ENCODE data around the gene MTRFR. TPM values are rescaled to one million over a fixed set of nuclear protein-coding genes. Genes with fewer than 3 reads are reported as not detected.

MTRFR gene
- total and polyA plus RNA-seq, 2 donors = 46.0 to 49.1 TPM

DNA sequence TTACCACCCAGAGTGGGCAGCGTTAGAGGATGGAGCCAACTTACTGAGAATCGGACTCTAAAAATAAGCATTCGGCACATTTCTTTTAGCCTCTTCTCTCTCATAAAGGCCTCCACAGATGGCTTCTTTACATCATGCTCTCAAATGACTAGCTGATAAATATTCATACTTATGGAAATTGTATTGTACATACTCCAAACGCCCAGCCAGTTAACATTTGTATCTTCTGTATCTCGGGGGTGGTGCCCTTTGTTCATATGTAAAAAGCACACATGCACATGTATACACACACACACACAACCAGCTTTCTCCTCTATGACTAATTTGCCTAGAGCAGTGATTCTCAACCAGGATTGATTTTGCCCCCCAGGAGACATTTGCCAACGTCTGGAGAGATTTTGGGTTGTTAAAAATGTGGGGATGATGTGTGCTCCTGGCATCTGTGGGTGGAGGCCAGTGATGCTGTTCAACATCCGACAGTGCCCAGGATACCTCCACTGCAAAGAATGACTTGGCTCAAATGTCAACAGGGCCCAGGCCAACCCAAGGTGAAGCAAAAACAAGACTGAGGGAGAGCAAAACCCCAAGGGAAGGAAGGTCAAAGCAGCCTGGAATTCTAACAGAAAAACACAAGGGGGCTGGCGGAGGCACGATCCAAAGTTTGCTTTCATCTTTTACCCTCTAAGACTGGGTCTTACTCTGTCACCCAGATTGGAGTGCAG, 53.6 kb downstream of the MTRFR start:
- no peaks in the 10 kb centered on the region for H3K9me3 ChIP-seq (ENCODE audit: control insufficient read depth in 2 of 2, insufficient read depth in 1 of 2, low read length in 1 of 2)
- no peaks in the 10 kb centered on the region for H3K4me1 ChIP-seq (ENCODE audit: control insufficient read depth in 2 of 2, insufficient read depth in 2 of 2, low read length in 2 of 2)
- DNase-seq (ENCODE audit: low read depth in 6 of 9, low spot score in 9 of 9) = no peak
- H3K36me3 ChIP-seq (ENCODE audit: control insufficient read depth in 2 of 2, insufficient read depth in 2 of 2, low read length in 1 of 2) = peaks cover 18 to 29% of the 10 kb centered on the region in 2 donors
- no peak overlapping the region for H3K4me3 ChIP-seq (ENCODE audit: low read length in 2 of 2)
- H3K27me3 ChIP-seq (ENCODE audit: control insufficient read depth in 2 of 2, insufficient read depth in 1 of 2, low read length in 1 of 2) = no peaks in the 10 kb centered on the region
- 94% methylated on average over 9 of the region's 9 CpGs for WGBS
- no peak overlapping the region for H3K27ac ChIP-seq (ENCODE audit: low read depth in 1 of 2, low read length in 1 of 2)

DNA sequence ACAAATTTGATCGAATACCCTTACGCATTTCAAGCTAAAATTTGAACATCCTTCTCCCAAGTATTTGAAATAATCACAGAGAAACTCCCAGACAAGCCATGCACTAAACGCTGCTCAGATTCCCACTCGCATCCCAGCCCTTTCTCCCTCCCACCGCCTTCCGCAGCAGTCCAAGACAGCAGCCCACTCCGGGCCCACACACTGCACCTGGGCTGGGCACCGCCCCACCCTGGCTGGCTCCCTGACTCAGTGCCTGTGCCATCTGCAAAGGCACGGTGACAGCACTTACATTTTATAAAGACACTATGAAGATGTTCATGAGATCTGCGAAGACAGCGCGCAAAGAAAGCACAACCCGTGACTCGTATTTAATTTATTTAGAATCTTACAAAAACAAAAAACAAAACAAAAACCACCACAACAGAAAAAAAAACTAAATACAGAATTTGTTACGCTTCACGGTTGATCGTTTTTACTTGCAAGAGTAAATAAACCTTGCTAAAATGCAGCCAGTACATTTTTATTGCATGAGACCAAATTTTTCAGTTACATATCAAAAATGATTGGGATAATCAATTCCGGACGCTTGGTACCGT, 55.6 kb downstream of the MTRFR start:
- DNase-seq (ENCODE audit: low read depth in 6 of 9, low spot score in 9 of 9) = no peak
- Histone ChIP-seq H3K27ac (ENCODE audit: low read depth in 1 of 2, low read length in 1 of 2) (no peak overlapping the region), H3K9me3 (ENCODE audit: control insufficient read depth in 2 of 2, insufficient read depth in 1 of 2, low read length in 1 of 2) (no peaks in the 10 kb centered on the region), H3K4me1 (ENCODE audit: control insufficient read depth in 2 of 2, insufficient read depth in 2 of 2, low read length in 2 of 2) (no peaks in the 10 kb centered on the region), H3K4me3 (ENCODE audit: low read length in 2 of 2) (no peak overlapping the region), H3K36me3 (ENCODE audit: control insufficient read depth in 2 of 2, insufficient read depth in 2 of 2, low read length in 1 of 2) (peaks cover 33 to 48% of the 10 kb centered on the region in 2 donors), H3K27me3 (ENCODE audit: control insufficient read depth in 2 of 2, insufficient read depth in 1 of 2, low read length in 1 of 2) (no peaks in the 10 kb centered on the region)
- WGBS = 98% methylated on average over 20 of the region's 20 CpGs

DNA sequence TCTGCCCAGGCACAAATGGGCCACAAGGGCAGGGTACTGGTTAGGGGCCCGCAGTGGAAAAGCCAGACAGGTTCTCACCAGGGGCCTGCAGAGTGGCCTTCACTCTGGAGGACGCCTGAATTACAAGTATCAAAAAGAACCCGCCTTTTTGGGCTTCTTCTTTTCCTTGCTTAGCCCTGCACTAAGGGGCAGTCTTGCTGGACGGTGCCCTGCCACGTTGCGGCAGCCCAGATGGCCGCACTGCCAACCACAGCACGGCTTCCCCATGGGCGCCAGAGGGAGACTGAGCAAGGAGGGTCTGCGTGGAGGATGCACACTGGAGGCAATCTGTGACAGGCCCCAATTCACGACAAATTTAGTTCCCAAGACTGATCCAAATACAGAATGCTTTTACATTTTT, 56.7 kb downstream of the MTRFR start:
- no peak overlapping the region for H3K27ac ChIP-seq (ENCODE audit: low read depth in 1 of 2, low read length in 1 of 2)
- no peak for DNase-seq (ENCODE audit: low read depth in 6 of 9, low spot score in 9 of 9)
- WGBS = 99% methylated on average over 11 of the region's 11 CpGs
- no peaks in the 10 kb centered on the region for H3K4me1 ChIP-seq (ENCODE audit: control insufficient read depth in 2 of 2, insufficient read depth in 2 of 2, low read length in 2 of 2)
- no peak overlapping the region for H3K4me3 ChIP-seq (ENCODE audit: low read length in 2 of 2)
- peaks cover 37 to 55% of the 10 kb centered on the region in 2 donors for H3K36me3 ChIP-seq (ENCODE audit: control insufficient read depth in 2 of 2, insufficient read depth in 2 of 2, low read length in 1 of 2)
- H3K27me3 ChIP-seq (ENCODE audit: control insufficient read depth in 2 of 2, insufficient read depth in 1 of 2, low read length in 1 of 2) = no peaks in the 10 kb centered on the region
- H3K9me3 ChIP-seq (ENCODE audit: control insufficient read depth in 2 of 2, insufficient read depth in 1 of 2, low read length in 1 of 2) = no peaks in the 10 kb centered on the region

DNA sequence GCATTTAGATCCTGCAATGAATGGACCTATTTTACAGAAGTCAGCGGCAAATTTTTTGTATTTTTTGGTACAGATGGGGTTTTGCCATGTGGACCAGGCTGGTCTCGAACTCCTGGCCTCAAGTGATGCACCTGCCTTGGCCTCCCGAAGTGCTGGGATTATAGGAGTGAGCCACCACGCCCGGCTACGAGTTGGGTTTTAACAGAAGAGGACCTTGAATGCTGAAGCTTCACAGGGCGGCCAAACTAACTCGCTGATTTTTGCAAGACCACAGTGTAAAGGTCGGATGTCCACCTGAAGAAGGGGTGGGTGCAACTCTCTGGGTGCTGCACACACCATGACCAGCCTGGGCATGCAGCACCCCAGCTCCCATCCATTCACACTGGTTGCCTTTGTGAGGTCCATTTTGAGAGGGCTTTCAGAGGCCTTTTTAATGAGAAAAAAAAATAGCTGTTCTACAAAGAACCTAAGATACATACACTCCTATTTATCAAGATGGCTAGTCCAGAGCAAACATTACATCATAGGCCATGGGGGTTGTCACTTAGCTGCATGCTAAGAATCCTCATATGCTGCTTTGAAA, 60.0 kb downstream of the MTRFR start:
- Histone ChIP-seq H3K27me3 (ENCODE audit: control insufficient read depth in 2 of 2, insufficient read depth in 1 of 2, low read length in 1 of 2) (no peaks in the 10 kb centered on the region), H3K4me1 (ENCODE audit: control insufficient read depth in 2 of 2, insufficient read depth in 2 of 2, low read length in 2 of 2) (no peaks in the 10 kb centered on the region), H3K36me3 (ENCODE audit: control insufficient read depth in 2 of 2, insufficient read depth in 2 of 2, low read length in 1 of 2) (peaks cover 48 to 83% of the 10 kb centered on the region in 2 donors), H3K4me3 (ENCODE audit: low read length in 2 of 2) (no peak overlapping the region), H3K27ac (ENCODE audit: low read depth in 1 of 2, low read length in 1 of 2) (no peak overlapping the region), H3K9me3 (ENCODE audit: control insufficient read depth in 2 of 2, insufficient read depth in 1 of 2, low read length in 1 of 2) (no peaks in the 10 kb centered on the region)
- no peak for DNase-seq (ENCODE audit: low read depth in 6 of 9, low spot score in 9 of 9)
- 97% methylated on average over 9 of the region's 9 CpGs for WGBS

DNA sequence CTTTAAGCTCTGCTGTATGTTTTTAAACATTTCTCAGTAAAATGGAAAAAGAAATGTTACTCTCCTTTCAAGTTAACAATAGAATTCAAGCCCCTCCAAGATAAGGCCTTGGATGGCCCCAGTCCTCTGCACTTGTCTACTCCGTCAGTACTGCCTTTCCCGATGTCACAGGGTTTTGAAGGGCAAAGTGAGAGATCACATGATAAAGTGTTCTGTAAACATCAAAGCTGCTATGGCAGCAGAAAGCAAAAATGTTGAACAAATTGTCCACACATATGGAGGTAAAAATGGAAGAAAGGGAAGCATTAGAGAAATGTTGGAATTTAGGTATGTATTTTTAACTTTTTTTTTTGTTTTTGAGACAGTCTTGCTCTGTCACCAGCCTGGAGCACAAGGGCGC, 71.9 kb downstream of the MTRFR start:
- peaks cover 63 to 88% of the 10 kb centered on the region in 2 donors for H3K36me3 ChIP-seq (ENCODE audit: control insufficient read depth in 2 of 2, insufficient read depth in 2 of 2, low read length in 1 of 2)
- no peaks in the 10 kb centered on the region for H3K9me3 ChIP-seq (ENCODE audit: control insufficient read depth in 2 of 2, insufficient read depth in 1 of 2, low read length in 1 of 2)
- no peak for DNase-seq (ENCODE audit: low read depth in 6 of 9, low spot score in 9 of 9)
- H3K4me3 ChIP-seq (ENCODE audit: low read length in 2 of 2) = no peak overlapping the region
- 95% methylated on average over 3 of the region's 3 CpGs for WGBS
- no peaks in the 10 kb centered on the region for H3K27me3 ChIP-seq (ENCODE audit: control insufficient read depth in 2 of 2, insufficient read depth in 1 of 2, low read length in 1 of 2)
- H3K4me1 ChIP-seq (ENCODE audit: control insufficient read depth in 2 of 2, insufficient read depth in 2 of 2, low read length in 2 of 2) = no peaks in the 10 kb centered on the region
- H3K27ac ChIP-seq (ENCODE audit: low read depth in 1 of 2, low read length in 1 of 2) = no peak overlapping the region

DNA sequence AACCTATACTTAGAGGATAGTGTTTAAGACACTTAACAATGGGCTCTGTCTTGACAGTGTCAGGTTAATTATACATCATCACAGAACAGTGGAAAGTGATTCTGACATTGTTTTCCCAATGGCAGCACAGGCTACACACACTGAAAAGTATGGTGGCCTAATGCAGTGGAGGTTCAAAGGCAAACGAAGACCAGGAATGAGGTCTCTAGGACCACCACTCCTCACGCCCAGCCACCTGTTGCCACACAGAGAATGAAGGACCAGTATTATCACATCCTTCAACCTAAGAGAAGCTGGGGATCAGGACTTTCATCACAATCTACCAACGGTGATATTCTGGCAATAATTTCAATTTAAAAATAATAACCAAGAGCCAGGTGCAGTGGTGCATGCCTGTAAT, 73.0 kb downstream of the MTRFR start:
- H3K27me3 ChIP-seq (ENCODE audit: control insufficient read depth in 2 of 2, insufficient read depth in 1 of 2, low read length in 1 of 2) = no peaks in the 10 kb centered on the region
- no peak overlapping the region for H3K27ac ChIP-seq (ENCODE audit: low read depth in 1 of 2, low read length in 1 of 2)
- WGBS = 99% methylated on average over 3 of the region's 3 CpGs
- H3K4me1 ChIP-seq (ENCODE audit: control insufficient read depth in 2 of 2, insufficient read depth in 2 of 2, low read length in 2 of 2) = no peaks in the 10 kb centered on the region
- H3K9me3 ChIP-seq (ENCODE audit: control insufficient read depth in 2 of 2, insufficient read depth in 1 of 2, low read length in 1 of 2) = no peaks in the 10 kb centered on the region
- no peak overlapping the region for H3K4me3 ChIP-seq (ENCODE audit: low read length in 2 of 2)
- no peak for DNase-seq (ENCODE audit: low read depth in 6 of 9, low spot score in 9 of 9)
- H3K36me3 ChIP-seq (ENCODE audit: control insufficient read depth in 2 of 2, insufficient read depth in 2 of 2, low read length in 1 of 2) = peaks cover 65 to 89% of the 10 kb centered on the region in 2 donors

Other genes starting within 250 kb of the MTRFR start
- 55.9 TPM for gene PITPNM2, start 82.3 kb upstream of the MTRFR start, total RNA-seq
- gene PITPNM2, start 82.3 kb upstream of the MTRFR start, polyA plus RNA-seq = 56.8 TPM
- gene MPHOSPH9, start 295 bp upstream of the MTRFR start, total RNA-seq = 106 TPM
- 25.5 TPM for gene MPHOSPH9, start 295 bp upstream of the MTRFR start, polyA plus RNA-seq
- 105 TPM for gene CDK2AP1, start 38.4 kb downstream of the MTRFR start, total RNA-seq
- gene CDK2AP1, start 38.4 kb downstream of the MTRFR start, polyA plus RNA-seq = 141 TPM
- 22.9 TPM for gene SBNO1, start 131.4 kb downstream of the MTRFR start, total RNA-seq
- 7.7 TPM for gene SBNO1, start 131.4 kb downstream of the MTRFR start, polyA plus RNA-seq
- 27.3 TPM for gene KMT5A, start 150.7 kb downstream of the MTRFR start, total RNA-seq
- gene KMT5A, start 150.7 kb downstream of the MTRFR start, polyA plus RNA-seq = 21.5 TPM
- gene RILPL2, start 203.2 kb downstream of the MTRFR start, total RNA-seq = 3.9 TPM
- gene RILPL2, start 203.2 kb downstream of the MTRFR start, polyA plus RNA-seq = 7.8 TPM
- 23.1 TPM for gene SNRNP35, start 224.7 kb downstream of the MTRFR start, total RNA-seq
- gene SNRNP35, start 224.7 kb downstream of the MTRFR start, polyA plus RNA-seq = 53.9 TPM

All from thymus (tissue), 11 donors.